ENCODE results near the gene PITPNM3. TPM values are rescaled to one million over a fixed set of nuclear protein-coding genes. Genes with fewer than 3 reads are reported as not detected.

PITPNM3 gene
- polyA plus RNA-seq, 1 donor from 2014 or later = 3.0 TPM

DNA sequence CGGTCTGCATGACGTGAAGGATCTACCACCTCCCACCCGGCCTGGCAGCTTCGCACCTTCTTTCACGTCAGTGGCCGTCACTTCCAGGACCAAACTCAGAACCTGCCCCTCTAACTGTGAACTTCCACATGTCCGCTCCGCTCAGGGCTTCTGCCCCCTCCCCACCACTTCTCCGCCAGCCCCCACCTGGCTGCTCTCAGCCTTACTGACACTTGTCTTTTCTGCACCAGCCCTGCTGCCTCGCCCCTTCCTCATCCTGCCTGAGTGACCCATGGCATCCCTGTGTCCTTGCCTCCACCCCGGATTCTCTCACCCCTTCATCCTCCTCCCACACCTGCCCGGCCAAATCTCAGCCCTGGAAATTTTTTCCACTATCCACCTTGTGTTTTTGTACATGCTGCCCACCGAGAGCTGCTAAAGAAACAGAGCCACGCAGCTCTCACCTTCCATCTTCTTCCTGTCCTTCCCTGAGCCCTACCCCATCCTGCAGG lies 97.8 kb downstream of the PITPNM3 start:
- Histone ChIP-seq H3K4me2 (ENCODE audit: low read length) (no peak overlapping the region), H3K27me3 (ENCODE audit: insufficient read depth, low read depth, low read length) (no peaks in the 10 kb centered on the region), H3K79me2 (replicated peaks; ENCODE audit: insufficient read depth, low read length) (no peaks in the 10 kb centered on the region), H3K36me3 (ENCODE audit: insufficient read depth, low read length) (no peaks in the 10 kb centered on the region), H3K9me2 (ENCODE audit: insufficient read depth, low read length) (no peaks in the 10 kb centered on the region), H3K4me3 (ENCODE audit: low read length) (no peak overlapping the region), H3K9ac (ENCODE audit: low read length) (no peak overlapping the region), H3K9me3 (ENCODE audit: low read length) (no peaks in the 10 kb centered on the region), H4K20me1 (ENCODE audit: insufficient read depth) (no peaks in the 10 kb centered on the region), H3F3A (ENCODE audit: insufficient read depth, low read length, poor library complexity, severe bottlenecking) (no peaks in the 10 kb centered on the region), H3K27ac (ENCODE audit: low read length) (no peak overlapping the region), H2AFZ (ENCODE audit: low read depth, low read length) (no peak overlapping the region)
- TF ChIP-seq EP300 (conservative IDR thresholded peaks at IDR 0.05; ENCODE audit: poor library complexity, severe bottlenecking) = no peak
- TF ChIP-seq RAD21 (conservative IDR thresholded peaks at IDR 0.05) = no peak
- no peak for TF ChIP-seq EZH2 (IDR thresholded peaks at IDR 0.05; ENCODE audit: borderline replicate concordance, insufficient read depth, low read length, poor library complexity, severe bottlenecking)
- TF ChIP-seq MXI1 (conservative IDR thresholded peaks at IDR 0.05; ENCODE audit: poor library complexity, severe bottlenecking) = no peak
- no peak for TF ChIP-seq TAF1 (IDR thresholded peaks at IDR 0.05; ENCODE audit: low read depth)
- TF ChIP-seq POLR2AphosphoS5 (IDR thresholded peaks at IDR 0.05) = no peak
- TF ChIP-seq, protein P1, sequence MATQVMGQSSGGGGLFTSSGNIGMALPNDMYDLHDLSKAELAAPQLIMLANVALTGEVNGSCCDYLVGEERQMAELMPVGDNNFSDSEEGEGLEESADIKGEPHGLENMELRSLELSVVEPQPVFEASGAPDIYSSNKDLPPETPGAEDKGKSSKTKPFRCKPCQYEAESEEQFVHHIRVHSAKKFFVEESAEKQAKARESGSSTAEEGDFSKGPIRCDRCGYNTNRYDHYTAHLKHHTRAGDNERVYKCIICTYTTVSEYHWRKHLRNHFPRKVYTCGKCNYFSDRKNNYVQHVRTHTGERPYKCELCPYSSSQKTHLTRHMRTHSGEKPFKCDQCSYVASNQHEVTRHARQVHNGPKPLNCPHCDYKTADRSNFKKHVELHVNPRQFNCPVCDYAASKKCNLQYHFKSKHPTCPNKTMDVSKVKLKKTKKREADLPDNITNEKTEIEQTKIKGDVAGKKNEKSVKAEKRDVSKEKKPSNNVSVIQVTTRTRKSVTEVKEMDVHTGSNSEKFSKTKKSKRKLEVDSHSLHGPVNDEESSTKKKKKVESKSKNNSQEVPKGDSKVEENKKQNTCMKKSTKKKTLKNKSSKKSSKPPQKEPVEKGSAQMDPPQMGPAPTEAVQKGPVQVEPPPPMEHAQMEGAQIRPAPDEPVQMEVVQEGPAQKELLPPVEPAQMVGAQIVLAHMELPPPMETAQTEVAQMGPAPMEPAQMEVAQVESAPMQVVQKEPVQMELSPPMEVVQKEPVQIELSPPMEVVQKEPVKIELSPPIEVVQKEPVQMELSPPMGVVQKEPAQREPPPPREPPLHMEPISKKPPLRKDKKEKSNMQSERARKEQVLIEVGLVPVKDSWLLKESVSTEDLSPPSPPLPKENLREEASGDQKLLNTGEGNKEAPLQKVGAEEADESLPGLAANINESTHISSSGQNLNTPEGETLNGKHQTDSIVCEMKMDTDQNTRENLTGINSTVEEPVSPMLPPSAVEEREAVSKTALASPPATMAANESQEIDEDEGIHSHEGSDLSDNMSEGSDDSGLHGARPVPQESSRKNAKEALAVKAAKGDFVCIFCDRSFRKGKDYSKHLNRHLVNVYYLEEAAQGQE (IDR thresholded peaks at IDR 0.05; ENCODE audit: borderline replicate concordance) = no peak
- TF ChIP-seq SMC3 (conservative IDR thresholded peaks at IDR 0.05; ENCODE audit: poor library complexity) = no peak

DNA sequence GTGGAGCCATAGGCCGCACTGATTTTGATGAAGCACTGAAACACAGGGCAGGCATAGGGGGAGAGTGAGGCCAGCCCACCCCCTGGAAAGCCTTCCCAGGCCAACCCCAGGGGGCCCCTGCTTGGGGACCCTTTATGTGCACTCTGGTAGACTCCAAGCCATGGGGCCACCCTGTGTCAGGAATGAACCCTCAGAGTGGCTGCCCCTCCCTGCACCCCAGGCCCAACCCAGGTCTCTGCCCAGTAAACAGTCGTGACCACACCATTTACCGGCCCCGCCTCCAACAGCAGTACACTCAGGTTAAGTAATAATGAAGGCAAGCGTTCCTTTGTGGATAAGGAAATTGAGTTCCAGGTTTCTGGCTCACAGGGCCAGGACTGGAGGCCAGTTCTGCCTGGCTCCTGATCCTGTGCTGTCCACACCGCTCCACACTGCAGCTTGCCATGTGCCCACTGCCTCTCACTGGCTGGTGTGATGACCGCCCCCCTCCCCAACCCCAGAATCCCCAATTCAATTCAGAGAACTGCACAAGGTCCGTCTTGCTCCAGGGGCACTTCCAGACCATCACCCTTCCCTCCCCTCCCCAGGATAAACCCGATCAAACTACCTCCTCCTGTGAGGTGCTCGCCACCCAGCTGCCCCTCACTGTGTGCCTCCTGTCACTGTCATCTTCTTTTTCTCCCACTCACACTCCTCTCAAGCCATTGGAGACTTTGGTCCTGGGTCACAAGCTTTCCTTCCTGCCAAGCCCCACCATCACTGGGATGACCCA lies 98.5 kb downstream of the PITPNM3 start:
- Histone ChIP-seq H3K9ac (ENCODE audit: low read length) (no peak overlapping the region), H3K4me2 (ENCODE audit: low read length) (no peak overlapping the region), H3K36me3 (ENCODE audit: insufficient read depth, low read length) (no peaks in the 10 kb centered on the region), H3K9me3 (ENCODE audit: low read length) (no peaks in the 10 kb centered on the region), H3K27me3 (ENCODE audit: insufficient read depth, low read depth, low read length) (no peaks in the 10 kb centered on the region), H2AFZ (ENCODE audit: low read depth, low read length) (no peak overlapping the region), H4K20me1 (ENCODE audit: insufficient read depth) (no peaks in the 10 kb centered on the region), H3K4me3 (ENCODE audit: low read length) (no peak overlapping the region), H3F3A (ENCODE audit: insufficient read depth, low read length, poor library complexity, severe bottlenecking) (no peaks in the 10 kb centered on the region), H3K9me2 (ENCODE audit: insufficient read depth, low read length) (no peaks in the 10 kb centered on the region), H3K79me2 (replicated peaks; ENCODE audit: insufficient read depth, low read length) (no peaks in the 10 kb centered on the region), H3K27ac (ENCODE audit: low read length) (no peak overlapping the region)
- TF ChIP-seq MXI1 (conservative IDR thresholded peaks at IDR 0.05; ENCODE audit: poor library complexity, severe bottlenecking) (no peak), EP300 (conservative IDR thresholded peaks at IDR 0.05; ENCODE audit: poor library complexity, severe bottlenecking) (no peak), POLR2AphosphoS5 (IDR thresholded peaks at IDR 0.05) (no peak), RAD21 (conservative IDR thresholded peaks at IDR 0.05) (no peak), EZH2 (IDR thresholded peaks at IDR 0.05; ENCODE audit: borderline replicate concordance, insufficient read depth, low read length, poor library complexity, severe bottlenecking) (no peak), TAF1 (IDR thresholded peaks at IDR 0.05; ENCODE audit: low read depth) (no peak), SMC3 (conservative IDR thresholded peaks at IDR 0.05; ENCODE audit: poor library complexity) (no peak)
- TF ChIP-seq, protein P2, sequence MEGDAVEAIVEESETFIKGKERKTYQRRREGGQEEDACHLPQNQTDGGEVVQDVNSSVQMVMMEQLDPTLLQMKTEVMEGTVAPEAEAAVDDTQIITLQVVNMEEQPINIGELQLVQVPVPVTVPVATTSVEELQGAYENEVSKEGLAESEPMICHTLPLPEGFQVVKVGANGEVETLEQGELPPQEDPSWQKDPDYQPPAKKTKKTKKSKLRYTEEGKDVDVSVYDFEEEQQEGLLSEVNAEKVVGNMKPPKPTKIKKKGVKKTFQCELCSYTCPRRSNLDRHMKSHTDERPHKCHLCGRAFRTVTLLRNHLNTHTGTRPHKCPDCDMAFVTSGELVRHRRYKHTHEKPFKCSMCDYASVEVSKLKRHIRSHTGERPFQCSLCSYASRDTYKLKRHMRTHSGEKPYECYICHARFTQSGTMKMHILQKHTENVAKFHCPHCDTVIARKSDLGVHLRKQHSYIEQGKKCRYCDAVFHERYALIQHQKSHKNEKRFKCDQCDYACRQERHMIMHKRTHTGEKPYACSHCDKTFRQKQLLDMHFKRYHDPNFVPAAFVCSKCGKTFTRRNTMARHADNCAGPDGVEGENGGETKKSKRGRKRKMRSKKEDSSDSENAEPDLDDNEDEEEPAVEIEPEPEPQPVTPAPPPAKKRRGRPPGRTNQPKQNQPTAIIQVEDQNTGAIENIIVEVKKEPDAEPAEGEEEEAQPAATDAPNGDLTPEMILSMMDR (IDR thresholded peaks at IDR 0.05; ENCODE audit: poor library complexity, severe bottlenecking) = no peak
- TF ChIP-seq, protein P1 (IDR thresholded peaks at IDR 0.05; ENCODE audit: borderline replicate concordance) = no peak
